Activated CD8-positive, alpha-beta memory T cell treated with anti-CD3 and anti-CD28 coated beads, Interleukin-2, amount 50 U/mL, for 4 hours (primary cell): ENCODE results near the gene RAI14.

Experiments used
- DNase-seq: peaks from one replicate; pipeline ENCODE4 v3.0.0-alpha.2; 2020

The RAI14 gene

DNA sequence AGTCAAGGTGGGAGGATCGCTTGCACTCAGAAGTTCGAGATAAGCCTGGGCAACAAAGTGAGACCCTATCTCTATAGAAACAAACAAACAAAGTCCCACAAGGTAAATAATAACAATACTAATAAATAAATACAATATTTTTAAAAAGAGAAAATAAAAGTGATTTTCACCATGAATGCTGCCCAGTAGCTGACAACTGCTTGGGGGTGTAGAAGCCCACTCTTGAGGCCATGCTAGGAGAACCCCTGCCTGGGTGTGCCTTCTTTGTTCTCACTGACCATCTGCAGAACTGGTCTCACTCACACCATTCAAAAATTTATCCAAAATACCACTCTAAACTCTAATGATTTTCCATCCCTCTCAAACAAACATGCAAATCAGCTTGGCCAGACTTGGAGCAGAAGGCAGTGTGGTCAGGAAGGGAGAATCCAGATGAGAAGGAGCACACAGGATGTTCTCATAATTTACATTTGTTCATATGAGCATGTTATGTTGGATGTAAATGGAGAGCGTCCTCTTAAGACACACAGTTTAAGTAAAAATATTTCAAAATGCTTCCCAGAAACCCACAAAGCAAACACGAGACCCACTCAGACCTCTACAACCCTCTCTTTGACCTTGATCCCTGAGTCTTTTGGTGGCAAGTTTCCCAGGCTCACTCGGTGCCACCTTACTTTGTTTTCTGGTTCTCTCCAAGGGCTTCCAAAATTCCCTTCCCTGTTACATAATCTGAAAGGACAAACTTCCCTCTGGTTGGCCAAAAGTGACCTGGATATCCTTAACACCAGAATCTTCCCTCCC, 7.9 kb upstream of the RAI14 start:
- DNase-seq, result no peak

DNA sequence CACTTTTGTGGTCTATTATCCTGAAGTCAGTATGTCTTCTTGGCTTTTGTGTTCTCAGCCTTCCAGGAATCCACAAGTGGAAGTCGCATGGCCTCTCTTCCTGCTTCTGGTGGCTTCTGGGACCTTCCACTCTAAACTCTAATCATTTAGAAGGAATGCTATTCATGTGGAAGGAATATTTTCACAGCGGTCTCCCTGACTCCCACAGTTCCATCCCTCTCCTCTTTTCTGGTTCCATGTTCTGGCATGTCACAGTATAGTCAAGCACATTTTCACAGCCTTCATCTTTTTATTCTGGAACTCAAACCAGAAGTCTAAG, 7.3 kb upstream of the RAI14 start:
- no peak for DNase-seq

DNA sequence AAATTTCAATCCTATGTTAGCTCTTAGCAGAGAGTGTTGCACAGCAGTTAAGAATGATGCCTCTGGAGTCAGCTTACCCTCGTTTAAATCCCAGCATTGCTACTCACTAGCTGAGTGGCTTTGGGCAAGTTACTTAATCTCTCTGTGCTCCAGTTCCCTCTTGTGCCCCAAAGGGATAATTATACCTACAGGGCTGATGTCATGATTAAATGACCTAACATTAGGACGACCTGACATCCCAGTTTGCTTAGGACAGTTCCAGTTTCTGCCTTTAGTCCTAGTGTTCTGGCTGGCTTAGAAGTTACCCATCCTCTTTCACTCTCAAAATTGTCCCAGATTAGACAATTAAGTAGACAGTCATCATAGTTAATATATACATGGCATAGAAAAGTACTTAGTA, 4.3 kb upstream of the RAI14 start:
- no peak for DNase-seq

DNA sequence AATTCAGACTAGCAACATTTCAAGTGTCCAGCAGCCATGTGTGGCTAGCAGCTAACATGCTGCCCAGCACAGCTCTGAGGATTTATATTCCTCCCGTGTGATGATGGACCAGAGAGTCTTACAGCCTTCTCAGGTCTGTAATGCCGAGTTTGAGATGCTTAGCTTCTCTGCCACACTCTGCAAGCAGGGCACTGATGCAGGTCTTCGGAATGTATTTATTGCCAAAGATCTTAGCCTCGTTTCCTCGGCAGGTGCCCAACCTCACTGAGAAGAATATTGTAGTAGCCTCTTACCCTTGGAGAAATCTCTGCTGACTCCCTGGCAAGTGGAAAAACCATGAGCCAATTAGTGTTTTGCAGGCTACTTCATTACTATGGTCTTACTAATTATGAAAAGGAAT, 3.7 kb upstream of the RAI14 start:
- no peak for DNase-seq

DNA sequence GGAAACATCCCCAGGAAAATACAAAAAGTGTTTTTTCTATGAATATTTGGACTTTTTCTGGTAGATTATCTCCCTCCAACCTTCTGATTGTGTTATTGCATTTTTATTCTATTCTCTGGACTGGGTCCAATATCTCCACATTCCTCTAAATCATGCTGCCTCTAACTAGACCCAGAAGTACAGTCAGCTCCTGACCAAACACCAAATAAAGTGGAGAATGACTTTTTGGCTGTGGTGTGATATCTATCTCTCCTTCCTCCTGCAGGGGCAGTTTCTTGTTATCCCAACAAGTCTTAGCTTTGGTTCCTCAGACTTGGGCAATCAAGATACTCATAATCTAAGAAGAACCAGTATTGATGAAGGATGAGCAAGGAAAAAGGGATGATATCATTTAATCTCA, 3.2 kb upstream of the RAI14 start:
- no peak for DNase-seq

DNA sequence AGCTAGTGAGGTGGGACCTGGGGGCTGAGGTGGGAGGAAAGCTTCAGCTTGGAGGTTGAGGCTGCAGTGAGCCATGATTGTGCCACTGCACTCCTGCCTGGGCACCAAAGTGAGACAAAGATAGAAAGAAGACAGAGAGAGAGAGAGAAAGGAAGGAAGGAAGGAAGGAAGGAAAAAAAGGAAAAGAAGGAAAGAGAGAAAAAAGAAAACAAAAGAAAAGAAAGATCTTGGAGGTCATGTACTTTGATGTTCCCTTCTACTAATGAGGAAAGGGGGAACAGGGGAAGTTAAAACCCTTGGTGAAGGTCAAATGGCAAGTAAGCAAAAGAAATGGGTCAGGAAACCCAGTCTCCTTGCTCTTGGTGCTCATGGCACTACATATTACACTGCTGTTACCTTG, 2.4 kb upstream of the RAI14 start:
- DNase-seq, result no peak

DNA sequence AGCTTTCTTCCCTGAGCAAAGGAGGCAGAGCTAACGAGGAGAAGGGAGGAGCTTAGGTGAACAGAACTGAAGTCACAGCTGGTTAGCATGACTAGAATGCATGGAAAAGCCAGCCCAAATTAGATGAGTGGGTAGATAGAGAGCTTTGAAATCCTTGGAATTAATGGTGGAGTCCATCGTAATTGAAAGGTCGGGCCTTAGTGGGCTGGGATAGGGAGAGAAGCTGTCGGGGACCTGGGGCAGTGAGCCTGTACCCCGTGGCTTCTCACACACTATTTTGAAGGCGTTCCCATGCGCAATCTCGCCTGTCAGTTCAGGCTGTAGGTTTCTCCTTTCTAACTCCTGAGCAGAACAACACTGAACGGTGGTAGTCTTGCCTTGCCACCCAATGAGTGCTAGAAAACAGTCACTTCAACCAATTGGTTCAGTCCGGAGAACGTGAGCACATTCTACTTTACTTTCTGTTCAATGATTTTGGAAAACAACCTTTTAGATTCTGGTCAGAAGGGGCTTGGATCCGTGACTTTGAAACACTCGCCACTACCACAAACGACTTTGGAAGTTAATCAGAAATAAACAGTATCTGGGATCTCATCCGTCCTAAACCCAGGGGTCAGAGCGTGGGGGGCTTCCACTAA, 655 bp upstream of the RAI14 start:
- DNase-seq, result no peak

DNA sequence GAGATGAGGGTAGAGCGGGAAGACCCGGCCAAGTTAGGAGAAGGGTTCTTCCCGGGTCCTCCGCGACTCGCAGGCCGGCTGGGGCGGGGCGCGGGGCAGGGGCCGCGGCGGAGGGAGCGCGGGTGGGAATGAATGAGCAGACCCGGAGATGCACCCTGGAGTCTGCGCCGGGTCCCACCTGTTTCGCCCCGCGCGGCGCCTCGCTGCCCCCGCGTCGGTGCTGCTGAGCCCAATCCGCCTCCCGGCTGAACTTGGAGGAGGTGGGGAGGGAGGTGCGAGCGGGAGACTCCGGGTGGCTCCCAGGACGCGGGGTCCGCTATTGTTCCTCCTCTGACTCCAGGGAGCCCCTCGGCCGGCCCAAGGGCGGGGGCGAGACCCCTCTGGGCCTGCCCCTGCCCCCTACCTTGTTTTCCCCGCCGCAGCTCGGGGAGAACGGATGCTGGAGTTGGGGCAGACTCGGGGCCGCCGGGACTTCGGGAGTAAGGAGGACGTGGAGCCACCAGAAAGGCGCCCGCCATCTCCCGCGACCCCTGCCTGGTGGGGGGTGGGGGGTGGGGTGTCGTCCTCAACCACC, 659 bp downstream of the RAI14 start:
- DNase-seq, result peak; percentile 14

DNA sequence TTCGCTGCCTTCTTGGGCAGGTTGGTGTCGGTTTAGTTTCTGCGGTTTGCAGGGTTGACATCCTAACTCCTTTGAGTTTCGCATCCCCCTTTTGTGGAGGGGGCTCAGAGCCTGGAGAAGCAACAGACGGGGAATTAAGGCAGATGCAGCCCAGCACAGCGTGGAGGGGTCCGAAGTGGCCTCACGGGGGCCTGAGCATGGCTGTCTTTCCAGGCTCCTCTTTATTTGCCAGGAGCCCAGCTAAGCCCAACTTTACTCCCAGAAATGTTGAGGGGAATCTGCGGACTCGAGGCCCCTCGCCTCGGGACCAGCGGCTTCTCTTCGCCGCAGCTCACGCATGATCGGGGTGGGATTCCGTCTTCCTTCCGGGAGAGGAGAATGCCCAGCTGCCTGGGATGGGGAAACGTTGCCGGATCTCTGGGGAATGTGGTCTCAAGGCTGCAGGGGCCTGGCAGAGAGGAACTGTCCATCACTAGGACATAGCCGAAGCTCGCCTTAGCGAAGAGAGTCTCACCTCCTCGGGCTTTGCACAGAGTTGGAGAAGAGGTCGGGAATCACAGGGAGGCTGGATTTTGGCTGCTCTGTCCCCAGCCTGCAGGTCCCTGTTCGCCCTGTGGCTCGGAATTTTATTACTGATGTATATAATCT, 1.3 kb downstream of the RAI14 start:
- DNase-seq, result no peak

DNA sequence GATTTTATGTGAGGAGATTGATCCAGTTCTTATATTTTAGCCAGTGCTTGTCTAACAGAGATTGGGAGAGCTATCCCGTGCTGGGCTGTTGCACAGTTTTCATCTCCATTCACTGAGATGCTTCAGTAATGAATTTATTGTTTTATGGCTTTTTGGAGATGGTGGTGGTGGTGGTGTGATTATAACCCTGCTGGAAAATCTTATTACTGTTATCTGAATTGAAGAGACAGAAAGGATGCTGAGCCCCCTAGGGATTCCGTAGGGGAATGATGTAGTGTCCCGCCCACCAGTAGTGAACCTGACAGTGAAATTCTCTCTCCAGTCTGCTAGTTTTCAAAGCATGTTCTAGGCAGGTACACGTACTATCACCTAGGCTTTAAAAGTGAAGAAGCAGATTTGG, 1.9 kb downstream of the RAI14 start:
- no peak for DNase-seq

DNA sequence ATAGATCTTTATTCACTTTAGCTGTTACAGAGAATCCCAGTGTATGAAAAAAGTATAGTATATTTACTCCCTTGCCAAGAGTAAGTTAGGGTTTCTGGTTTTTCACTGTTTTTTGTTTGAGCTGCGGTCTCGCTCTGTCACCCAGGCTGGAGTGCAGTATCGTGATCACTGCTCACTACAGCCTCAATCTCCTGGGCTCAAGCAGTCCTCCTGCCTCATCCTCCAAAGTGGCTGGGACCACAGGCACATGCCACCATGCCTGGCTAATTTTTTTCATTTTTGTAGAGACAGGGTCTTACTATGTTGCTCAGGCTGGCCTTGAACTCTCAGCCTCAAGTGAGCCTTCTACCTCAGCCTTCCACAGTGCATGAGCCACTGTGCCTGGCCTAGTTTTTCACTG, 3.0 kb downstream of the RAI14 start:
- DNase-seq, result no peak

DNA sequence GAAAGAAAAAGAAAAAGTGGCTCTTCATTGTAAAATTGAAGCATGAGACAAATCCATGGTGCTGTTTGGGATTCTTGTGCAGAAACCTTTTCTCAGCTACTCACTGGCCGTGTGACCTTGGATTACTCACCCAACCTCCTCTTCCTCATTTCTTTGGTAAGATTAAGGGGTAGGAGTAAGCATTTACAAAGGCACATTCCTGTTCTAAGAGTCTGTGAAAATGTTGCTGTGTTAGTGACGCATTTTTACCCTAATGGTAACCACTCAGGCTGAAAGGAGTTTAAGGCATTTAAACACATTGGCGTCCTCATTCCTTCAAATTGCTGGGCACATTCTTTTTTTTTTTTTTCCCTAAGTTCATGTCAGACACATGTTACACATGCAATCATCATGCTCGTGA, 4.3 kb downstream of the RAI14 start:
- DNase-seq, result no peak

DNA sequence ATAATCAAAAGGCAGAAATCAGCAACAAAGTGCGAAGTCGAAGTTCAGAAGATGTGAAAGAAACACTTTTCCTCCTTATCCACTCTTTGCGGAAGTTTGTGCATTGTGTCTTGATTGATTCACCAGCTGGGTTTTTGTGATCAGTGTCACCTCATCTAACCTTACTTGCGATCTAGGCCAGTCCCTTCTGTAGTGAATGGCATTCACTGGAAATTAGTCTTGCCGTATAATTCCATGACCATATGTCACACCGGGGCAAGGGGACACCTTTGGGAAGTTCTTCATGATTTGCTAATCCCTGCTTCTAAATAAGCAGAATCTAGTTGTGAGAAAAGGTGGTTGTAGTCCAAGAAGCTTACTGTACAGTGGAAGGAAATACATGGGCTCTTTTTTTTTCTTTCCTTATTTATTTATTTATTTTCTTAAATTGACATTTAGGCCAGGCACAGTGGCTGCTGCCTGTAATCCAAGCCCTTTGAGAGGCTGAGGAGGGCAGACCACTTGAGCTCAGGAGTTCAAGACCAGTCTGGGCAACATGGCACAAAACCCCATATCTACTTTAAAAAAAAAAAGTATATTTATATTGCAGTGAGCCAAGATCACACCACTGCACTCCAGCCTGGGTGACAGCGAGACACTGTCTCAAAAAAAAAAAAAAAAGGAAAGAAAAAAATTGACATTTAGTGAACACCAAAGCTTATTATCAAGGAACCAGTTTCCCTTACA, 7.8 kb downstream of the RAI14 start:
- DNase-seq, result no peak

DNA sequence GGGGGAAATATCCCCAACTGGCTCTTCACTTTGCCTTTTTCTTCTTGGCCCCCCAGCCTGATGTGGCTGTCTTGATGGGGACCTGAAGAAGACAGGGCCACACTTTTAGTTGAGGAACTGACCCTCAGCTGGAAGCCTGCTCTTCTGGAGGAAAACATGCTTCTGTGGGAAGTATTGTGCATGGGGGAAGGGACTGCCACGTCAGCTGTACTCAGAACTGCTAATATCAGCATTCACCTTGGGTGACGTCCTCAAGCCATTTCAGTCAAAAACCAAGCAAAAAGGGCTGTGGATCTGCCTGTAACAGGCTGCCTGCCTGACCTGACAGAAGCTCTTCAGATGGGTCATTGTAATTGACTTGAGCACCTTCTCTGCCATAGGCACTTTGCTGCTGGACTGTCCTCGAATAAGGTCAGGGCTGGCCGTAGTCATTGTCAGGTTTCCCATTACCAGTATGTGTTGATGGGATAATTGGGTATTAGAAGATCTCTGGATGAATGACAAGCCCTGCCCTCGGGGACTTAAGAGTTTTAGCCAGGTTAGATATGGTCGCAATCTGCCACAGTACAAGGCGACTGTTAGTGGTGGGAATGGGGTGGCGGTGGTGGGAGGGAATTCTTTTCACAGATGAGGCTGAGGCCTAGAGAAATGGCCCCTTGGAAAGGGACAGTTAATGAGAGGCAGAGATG, 10.4 kb downstream of the RAI14 start:
- no peak for DNase-seq

DNA sequence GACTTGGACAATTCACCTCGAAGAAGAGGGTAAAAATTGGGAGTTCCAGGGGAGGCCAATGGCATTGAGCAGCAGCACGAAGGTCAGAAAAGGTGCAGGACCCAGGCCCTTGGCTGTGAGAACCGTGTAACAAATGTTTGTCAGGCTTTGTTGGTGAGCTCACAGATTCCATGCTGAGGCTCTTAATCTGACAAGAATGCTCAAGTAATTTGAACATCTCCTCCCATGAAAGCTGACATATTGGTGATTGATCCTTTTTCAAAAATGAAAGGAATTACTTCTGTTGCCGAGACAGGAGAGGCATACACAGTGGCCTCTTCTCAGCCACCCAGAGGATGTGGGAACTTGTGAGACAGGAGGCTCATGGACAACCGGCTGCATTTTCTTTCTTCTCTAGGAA, 11.6 kb downstream of the RAI14 start:
- no peak for DNase-seq

DNA sequence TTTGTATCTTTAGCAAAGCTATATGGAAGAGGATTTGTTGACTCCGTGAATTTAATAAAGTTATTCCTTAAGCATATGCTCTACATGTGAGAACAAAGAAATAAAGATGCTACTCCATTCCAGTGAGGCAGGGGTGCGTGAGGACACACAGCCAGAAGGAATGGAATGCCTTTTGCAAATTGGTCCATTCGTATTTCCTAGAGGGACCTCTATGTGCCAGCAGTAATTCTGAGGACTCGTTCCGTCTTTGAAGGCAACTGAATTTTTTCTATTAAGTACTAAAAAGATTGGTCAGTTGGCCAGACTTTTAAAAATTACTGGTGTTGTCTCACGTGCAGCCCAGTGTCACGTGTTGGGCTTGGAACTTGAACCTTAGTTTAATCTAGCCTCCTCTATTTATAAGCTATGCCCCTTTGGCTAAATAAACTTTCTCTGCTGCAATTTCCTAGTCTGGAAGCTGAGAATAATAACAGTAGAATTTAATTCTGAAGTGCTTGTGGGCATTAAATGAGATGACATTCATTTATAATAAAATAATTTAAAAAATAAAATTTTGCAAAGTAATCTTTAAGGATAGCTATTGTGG, 13.9 kb downstream of the RAI14 start:
- no peak for DNase-seq

DNA sequence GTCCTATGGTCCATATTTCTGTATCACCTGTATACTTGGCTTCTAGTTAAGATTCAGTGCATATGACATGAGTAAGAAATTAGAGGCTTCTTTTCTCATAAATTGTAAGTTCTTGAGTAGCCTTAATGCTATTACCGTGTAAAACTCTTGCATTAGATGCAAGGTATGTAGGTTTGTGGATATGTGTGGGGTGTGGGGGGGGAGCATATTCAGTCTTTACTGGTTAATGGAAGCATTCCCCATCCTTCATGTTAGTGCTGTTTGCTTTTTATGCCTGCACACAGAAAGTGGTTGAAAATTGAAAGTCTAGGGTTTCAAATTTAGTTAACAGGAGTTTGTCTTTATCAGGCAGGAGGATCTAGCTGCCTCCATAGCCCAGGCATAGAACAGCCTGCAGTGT, 16.1 kb downstream of the RAI14 start:
- DNase-seq, result no peak

DNA sequence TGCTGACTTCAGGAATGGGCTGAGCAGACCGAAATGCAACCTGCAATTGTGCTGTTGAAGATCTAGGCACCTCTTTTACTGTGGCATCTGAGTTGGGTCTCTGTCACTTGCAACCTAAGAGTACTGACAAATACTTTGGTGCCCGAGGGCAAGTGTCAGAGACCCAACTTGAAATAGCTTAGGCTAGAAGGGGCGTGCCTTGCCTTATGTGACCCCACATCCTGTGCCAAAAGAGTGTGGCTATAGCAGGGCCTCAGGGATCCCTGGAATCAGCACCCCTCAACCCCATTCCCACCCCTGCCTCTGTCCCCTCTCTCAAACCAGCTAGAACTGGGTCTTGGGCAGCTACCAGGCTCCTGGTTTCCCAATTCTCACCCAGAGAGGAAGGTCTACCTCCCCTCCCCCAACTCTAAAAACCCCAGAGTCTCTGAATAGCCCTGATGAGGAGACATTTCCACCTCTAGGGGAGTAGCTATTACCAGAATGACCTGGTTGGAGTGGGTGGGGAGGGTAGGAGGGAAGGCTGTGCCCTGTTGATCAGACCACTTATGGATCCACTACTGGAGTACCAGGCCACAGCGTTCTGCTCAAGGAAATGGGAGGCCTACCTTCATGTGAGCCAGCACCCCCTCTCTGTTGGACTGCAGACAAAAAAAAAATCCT, 17.5 kb downstream of the RAI14 start:
- DNase-seq, result no peak

DNA sequence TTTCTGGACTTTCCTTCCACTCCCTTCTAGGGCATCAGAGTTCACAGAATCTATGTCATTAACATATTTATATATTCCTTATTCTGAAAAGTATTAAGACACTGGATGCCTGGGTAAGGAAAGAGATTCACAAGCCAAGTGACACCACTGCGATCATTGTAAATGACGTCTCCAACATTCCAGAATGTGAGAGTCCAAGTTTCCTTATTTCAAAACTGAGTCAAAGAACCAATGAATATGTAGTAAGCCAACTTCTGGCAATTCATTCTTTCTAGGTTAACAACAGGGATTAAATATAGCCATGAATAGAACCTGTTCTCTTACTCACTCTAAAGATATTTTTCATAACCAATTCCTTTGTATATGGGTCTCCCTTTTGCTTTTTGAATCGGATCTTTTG, 18.1 kb downstream of the RAI14 start:
- DNase-seq, result no peak

DNA sequence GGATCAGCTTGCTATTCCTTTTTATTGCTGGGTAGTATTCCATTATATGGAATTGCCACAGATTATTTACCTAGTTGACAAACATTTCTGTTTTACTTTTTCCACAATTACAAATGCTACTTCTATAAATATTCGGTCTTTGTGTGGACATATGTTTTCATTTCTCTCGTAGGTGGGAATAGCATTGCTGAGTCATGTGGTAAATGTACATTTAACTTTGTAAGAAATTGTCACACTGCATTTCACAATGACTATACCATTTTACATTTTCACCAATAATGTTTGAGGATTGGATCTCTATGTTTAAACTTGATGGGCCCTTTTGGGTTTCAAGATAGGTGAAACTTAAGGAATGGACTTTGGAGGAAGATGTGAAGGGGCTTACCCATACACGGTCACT, 19.7 kb downstream of the RAI14 start:
- DNase-seq, result no peak

DNA sequence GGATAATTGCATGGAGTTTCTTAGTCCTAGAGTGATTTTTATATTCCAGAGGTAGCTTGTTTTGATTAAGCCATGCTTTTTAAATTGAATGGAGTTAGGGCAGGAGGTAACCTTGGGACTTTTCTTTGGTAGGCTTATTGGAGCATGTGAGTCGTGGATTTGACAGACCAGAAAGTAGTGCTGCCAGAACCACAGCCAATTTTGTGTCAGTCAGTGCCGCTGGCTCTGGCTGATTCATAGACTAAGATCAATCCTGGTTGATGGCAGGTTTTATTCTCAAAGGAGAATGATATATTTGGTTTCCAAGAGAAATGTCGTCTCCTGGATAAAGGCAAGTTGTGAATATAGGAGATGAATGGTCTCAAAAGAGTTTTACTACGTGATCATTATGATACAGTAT, 20.3 kb downstream of the RAI14 start:
- DNase-seq, result no peak

DNA sequence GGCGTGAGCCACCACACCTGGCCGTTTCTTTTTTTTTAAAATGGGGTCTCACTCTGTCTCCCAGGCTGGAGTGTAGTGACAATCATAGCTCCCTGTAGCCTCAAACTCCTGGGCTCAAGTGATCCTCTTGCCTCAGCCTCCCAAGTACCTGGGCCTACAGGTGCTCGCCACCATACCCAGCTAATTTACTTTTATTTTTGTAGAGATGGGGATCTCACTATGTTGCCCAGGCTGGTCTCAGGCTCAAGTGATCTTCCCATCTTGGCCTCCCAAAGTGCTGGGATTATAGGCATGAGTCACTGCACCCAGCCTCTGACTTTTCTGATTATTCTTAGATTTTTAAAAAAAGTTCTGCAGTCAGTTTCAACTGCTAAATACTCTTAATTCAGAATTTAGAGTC, 21.3 kb downstream of the RAI14 start:
- DNase-seq, result no peak
